IPS-11a (cell line): ENCODE results near the gene MLN.

Experiments
- H3K4me3 ChIP-seq: one replicate; pipeline ENCODE4 v1.5.1; 2013; ENCODE audit warnings: low read depth, low read length, control low read depth

The MLN gene

GRCh38 chr6:33790910-33791309, 12.9 kb downstream of the MLN start:
- no peak overlapping the region for H3K4me3 ChIP-seq

GRCh38 chr6:33790379-33790778, 13.4 kb downstream of the MLN start:
- H3K4me3 ChIP-seq = no peak overlapping the region

GRCh38 chr6:33789550-33789895, 14.3 kb downstream of the MLN start:
- no peak overlapping the region for H3K4me3 ChIP-seq

GRCh38 chr6:33788694-33789549, 14.9 kb downstream of the MLN start, which contains the start of gene LEMD2:
LEMD2 (minus strand) TSS chr6:33789130; CDS start chr6:33789116, 14 bp downstream.
- peak within 1 kb of the TSS; percentile 71 for H3K4me3 ChIP-seq

GRCh38 chr6:33787954-33788693, 15.7 kb downstream of the MLN start:
- H3K4me3 ChIP-seq = peak overlapping the region; percentile 71

- H3K4me3 ChIP-seq = peak overlapping the region; percentile 71
Measured at GRCh38 chr6:33787346-33787953, 16.4 kb downstream of the MLN start.

GRCh38 chr6:33786736-33787135, 17.1 kb downstream of the MLN start:
- no peak overlapping the region for H3K4me3 ChIP-seq

- H3K4me3 ChIP-seq = no peak overlapping the region
Measured at GRCh38 chr6:33785778-33786177, 18.0 kb downstream of the MLN start.

GRCh38 chr6:33784787-33785186, 19.0 kb downstream of the MLN start:
- no peak overlapping the region for H3K4me3 ChIP-seq

GRCh38 chr6:33783781-33784520, 19.9 kb downstream of the MLN start:
- no peak overlapping the region for H3K4me3 ChIP-seq

- H3K4me3 ChIP-seq = no peak overlapping the region
Measured at GRCh38 chr6:33782561-33782960, 21.2 kb downstream of the MLN start.

- no peak overlapping the region for H3K4me3 ChIP-seq
Measured at GRCh38 chr6:33781131-33781975, 22.4 kb downstream of the MLN start.

GRCh38 chr6:33779895-33780294, 23.9 kb downstream of the MLN start:
- H3K4me3 ChIP-seq = no peak overlapping the region

- H3K4me3 ChIP-seq = no peak overlapping the region
Measured at GRCh38 chr6:33779290-33779689, 24.5 kb downstream of the MLN start.

- H3K4me3 ChIP-seq = no peak overlapping the region
Measured at GRCh38 chr6:33778444-33779121, 25.2 kb downstream of the MLN start.

- H3K4me3 ChIP-seq = no peak overlapping the region
Measured at GRCh38 chr6:33777398-33778388, 26.1 kb downstream of the MLN start.

GRCh38 chr6:33776764-33777163, 27.0 kb downstream of the MLN start:
- no peak overlapping the region for H3K4me3 ChIP-seq

- no peak overlapping the region for H3K4me3 ChIP-seq
Measured at GRCh38 chr6:33776186-33776585, 27.6 kb downstream of the MLN start.
